ENCODE results near the gene NUP88.
A peak's percentile ranks its signal among the peaks of the same experiment; 100 is the strongest.
"Not testable (repeated sequence)": the region's sequence is repeated elsewhere in the genome, so short reads cannot be mapped to it uniquely, and the experiment has no call there.

The NUP88 gene

DNA sequence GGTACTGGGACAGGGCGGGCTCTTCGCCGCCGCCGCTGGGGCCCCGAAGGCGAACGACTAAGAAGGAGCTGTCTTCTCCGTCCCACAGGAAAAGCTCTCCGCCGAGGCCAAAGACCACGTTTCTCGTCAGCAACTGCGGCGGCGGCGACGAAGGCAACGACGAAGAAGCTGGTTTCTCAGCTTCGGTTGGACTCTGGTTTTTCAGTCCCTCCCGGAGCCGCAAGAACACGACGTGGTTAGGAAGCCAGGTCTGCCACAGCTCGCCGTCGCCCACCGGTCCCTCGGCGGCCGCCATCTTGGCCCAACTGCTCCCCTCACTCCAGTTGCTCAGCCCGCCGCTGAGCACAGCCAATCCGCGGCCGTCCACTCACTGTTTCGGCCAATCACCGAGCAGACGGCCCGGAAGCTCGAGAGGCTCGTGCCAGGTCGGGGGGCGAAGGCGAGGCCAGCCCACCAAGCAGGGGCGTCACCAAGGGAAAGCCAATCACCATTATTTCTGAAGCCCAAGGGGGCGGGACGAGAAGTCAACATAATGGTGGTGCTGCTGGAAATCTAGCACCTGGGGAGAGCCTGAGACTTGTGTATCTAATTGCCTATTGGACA lies at the start of gene NUP88:
Gene NUP88 (minus strand): TSS at position 307 of the 603 bp plus-strand sequence. CDS start 12 bp downstream, at position 295.
- peak; percentile 95 for DNase-seq

DNA sequence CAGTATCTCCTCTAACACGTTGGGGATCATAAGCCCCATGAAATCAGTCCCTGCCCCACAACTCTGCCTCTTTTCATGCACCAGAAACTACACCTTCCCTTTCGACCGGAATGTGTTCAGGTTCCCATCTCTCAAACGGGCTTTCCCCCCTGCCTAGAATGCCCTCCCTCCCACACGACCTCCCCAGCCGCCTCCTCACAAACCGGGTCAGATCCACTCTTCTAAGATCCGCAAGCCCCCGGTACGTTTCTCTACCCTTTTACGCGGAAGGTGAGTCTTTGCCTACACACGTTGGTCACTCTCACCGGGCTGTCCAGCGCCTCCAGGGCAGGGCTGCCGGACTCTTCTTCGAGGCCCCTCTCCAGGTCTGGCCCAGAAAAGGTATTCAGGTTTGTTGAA lies 48.6 kb upstream of the NUP88 start:
- DNase-seq, result no peak

DNA sequence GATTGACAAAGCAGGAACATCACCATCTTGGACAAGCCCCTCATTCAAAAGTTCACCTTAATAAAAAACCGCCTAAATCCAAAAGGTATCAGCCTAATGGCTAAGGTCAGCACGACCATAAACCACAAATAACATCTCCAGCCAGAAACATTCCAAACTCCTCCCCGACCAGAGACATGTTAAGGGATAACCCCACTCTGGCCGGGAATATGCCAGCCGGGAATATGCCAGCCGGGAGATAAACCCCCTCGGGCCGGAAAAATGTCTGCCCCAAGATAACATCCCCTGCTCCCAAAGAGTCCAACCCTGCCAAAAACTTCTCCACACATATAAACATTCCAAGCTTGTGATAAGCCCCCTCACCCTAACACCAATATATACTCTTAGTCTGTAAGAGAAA lies 48.0 kb upstream of the NUP88 start:
- DNase-seq, result no peak

DNA sequence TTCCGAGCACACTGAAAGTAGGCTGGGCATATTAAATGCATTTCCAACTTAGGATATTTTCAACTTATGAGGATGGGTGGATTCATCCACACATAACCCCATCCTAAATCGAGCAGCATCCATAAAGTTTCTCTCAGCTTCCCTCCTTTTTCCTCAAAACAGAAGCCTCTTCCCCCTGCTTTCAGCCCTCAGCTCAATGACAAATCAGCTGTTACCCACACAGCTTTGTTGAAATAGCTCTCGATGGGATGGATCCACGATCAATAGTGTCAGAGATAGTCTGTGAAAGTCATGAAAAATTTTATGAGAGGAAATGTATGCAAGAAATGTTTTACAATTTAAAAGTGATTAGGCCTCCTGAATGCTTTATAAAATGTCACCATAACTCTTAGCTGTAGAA lies 46.8 kb upstream of the NUP88 start:
- DNase-seq, result no peak

DNA sequence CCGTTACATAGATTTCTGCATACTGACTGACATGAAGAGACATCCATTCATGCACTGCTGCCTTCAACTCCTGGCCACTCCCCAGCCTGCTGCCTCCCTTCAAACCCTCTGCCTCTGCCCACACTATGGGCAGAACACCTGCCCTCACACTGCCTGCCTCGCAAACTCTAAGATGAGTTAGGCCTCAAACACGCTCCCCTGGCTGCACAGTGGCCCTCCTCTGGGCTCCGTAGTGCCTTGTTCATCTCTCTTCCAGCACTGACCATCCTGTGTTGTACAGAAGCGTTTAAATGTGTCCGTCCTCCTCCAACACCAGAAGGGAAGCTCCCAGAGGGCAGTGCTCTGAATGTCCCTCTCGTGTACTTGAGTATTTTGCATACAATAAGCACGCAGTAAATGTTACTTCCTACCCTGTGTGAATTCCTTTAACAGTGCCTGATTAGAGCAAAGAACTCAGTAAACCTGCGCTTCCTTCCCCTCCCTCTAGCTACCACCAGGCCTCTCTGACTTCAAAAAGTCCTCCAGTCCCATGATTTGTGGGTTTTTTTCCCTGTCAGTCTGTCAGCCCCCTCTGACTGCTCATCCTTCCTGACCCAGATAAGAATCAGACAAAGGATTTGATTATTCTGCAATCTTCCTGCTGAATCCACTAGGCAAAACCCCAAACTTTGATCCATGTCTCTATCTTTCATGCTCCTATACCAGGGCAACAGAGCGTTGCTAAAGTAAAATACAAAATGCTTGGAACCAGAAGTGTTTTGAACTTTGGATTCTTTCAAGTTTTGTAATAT lies 45.5 kb upstream of the NUP88 start:
- DNase-seq, result no peak

DNA sequence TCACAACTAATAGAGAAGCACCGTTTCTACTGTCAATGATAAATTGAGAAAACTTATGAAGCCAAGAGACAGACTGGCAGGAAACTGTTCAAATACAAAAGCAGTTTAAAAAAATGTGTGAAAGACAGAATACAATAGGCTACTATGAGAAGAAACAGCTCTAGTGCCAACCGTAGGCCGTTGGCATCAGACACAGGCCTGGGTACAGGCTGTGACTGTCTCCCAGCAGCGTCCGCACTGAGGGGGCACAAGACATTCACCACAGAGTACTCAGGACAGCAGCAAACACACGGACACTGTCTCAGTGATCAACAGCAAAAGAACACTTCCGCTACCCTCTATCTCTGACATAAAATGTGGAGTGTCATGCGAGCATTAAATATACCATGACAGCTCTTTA lies 27.3 kb upstream of the NUP88 start:
- no peak for DNase-seq

DNA sequence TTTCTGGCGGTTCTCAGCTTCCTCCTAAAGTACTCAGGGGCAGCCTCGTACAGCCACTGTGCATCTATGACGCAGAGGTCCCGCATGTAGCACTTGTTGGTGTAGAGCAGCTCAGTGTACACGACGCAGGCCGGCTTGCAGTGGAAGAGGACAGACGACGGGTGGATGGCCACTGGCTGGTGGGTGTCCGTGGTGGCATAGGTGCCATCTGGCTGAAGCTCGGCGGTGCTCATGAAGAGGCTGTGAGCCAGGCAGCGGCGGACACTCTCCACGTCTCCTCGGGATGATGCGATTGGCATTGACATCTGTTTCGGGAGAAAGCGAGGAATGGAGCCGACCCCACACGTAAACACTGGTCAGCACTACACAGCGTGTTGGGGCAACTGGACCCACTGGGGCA lies 24.7 kb upstream of the NUP88 start:
- DNase-seq, result no peak

DNA sequence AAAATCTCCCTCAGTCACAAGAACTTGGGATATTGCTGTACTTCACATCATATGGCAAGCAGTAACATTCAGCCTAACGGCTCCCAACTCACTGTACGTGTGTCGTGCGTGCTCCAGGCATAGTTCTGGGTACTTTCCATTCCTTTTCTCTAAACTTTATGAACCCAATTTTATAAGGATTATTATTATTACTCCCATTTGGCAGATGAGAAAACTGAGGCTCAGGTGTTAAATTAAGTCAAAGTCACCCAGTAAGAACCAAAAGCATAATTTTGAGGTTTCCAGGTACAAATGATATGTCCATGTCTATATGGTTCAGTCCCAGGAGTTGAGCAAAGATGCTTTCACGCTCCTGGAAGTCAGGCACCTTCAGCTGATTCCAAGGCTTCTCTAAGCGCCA lies 24.3 kb upstream of the NUP88 start:
- DNase-seq, result no peak

DNA sequence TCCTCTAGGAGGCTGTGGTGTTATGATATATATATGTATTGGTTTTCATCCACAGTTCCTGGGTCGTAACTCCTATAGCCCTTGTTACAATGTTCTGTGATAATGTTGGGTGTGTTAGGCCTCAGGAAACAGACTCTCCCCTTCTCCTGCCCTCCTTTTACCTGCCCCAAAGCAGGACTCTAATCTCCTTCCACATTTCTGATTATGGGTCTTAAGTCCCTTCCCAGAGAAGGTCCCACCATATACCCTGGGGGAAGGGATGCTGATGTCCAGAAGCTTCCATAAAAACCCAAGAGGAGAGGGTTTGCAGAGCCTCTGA lies 19.9 kb upstream of the NUP88 start:
- DNase-seq, result no peak

DNA sequence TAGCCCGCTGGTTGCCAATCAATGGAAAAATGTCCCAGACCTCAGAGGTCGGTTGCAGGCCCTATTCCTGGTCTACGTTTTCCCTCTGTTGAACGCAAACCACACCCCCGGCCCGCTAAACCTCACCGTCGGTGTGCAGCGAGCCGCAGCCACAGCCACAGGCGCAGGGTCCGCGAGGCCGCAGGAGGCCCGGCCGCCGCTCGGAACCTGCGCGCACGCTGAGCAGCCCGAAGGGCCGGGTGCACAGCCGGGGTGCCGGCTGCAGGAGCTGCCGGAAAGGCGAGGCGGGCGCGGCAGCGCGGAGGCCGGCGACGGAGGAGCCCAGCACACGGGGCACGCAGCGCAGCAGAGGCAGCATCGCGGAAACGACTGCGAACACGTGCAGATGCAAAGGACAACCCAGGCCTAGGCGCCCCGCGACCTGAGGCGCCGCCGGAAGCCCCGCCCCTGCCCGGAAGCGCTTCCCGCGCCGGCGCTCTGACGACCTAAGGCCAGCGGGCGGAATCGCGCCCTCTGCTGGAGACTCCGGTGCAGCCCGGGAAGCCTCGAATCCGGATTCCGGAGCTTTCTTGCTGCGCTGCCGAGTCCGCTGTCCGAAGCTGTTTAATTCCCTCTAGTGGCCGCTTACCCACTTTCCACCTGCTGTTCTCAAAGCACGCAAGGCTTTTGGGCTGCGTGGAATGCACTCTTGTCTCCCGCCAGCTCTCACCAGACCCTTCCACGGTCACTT lies 19.4 kb upstream of the NUP88 start, which contains the start of gene C1QBP:
Gene C1QBP (minus strand): TSS at position 440 of the 730 bp plus-strand sequence. CDS start 82 bp downstream, at position 358.
- DNase-seq, result peak; percentile 91

DNA sequence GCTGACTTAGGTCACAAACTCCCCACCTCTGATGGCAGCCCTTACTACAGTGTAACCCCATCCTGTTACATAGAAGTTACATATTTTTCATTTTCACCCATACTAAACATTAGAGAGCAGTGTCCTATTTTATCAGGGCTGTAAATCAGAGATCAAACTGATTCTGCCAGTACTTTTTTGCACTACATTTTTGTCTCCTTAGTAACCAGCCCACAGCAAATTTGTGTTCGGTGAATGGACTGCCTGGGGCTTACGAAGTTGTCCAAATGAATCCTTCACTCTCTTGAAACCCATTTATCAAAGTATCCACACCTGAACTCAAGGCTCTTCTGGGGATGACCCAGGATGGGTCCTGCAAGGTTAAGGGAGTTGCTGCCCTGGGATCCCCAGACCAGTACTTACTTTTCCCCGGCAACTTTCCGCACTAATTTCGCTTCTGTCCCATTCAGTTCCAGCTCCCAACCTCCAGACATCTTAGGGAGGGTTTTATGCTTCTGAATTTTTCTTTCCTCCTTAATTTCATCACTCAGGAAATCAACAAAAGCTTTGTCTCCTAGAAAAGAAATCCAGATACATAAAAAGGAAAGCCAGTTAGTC lies 18.4 kb upstream of the NUP88 start:
- no peak for DNase-seq

DNA sequence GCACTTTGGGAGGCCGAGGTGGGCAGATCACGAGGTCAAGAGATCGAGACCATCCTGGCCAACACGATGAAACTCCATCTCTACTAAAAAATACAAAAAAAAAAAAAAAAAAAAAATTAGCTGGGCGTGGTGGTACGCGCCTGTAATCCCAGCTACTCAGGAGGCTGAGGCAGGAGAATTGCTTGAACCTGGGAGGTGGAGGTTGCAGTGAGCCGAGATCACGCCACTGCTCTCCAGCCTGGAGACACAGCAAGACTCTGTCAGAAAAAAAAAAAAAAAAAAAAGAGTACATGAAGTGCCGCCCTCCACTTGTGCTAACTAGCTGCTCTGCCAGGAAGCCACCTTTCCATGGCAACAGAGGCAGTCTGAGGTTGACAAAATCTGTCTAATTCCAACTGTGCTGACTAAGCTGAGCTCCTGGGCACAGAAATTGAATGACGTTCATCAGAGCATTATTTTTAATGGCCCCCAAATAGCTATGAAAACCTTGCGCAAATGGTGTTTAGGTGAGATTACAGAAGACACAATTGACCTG lies 16.4 kb upstream of the NUP88 start:
- not testable (repeated sequence) for DNase-seq

DNA sequence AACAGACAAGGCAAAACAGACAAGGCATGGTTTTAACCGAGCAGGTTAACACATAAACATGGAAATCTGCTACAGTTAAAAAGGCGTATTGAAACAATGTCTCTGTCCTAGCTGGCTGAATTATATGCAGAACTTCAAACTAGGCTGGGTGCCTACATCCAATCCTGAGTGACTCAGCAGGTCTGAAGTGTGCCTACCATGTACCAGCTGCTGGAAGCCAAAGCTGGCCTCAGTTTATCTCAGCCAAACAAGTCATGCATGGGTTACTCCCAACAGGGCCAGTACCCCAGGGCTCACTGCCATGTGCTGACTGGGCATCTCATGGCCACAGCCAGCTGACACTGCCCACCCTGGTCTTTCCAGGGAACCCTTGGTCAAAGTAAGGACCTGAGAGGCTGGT lies 15.5 kb upstream of the NUP88 start:
- no peak for DNase-seq

DNA sequence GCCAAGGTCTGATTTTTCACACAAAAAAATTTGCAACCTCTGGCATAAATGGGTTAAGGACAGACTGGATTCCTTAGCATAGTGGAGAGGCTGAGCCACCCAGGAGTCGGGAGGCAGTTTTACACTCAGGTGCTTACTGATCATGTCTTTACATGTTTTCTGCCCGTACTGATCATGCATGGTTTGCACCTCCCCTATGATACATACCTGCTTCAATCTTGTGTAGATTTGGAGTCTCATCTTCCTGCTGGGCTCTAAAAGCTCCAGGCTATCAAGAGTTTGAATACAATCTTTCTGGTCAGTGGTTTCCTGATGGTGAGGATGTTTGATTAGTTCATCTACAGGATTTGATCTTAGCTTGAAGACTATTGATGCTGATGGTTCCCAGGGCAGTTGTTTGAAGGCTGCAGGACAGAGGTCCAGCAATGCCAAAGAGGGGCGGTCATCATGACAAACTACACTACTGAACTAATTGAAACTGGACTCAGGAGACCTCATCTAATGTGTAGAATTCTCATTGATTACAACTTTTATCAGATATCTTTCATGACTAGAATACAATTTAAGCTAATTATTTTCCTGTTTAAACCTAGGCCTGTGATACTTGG lies 12.6 kb upstream of the NUP88 start:
- no peak for DNase-seq

DNA sequence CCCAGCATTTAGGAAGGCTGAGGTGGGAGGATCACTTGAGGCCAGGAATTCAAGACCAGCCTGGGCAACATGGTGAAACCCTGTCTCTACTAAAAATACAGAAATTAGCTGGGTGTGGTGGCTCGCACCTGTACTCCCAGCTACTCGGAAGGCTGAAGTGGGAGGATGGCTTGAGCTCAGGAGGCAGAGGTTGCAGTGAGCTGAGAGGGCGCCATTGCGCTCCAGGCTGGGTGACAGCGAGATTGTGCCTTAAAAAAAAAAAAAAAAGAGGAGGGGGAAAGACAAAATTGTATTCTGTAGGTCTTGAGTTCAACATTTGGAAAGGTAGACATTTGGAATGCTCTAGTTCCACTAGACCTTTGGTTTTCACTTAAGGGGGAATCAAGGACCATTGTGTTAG lies 11.8 kb upstream of the NUP88 start:
- not testable (repeated sequence) for DNase-seq

DNA sequence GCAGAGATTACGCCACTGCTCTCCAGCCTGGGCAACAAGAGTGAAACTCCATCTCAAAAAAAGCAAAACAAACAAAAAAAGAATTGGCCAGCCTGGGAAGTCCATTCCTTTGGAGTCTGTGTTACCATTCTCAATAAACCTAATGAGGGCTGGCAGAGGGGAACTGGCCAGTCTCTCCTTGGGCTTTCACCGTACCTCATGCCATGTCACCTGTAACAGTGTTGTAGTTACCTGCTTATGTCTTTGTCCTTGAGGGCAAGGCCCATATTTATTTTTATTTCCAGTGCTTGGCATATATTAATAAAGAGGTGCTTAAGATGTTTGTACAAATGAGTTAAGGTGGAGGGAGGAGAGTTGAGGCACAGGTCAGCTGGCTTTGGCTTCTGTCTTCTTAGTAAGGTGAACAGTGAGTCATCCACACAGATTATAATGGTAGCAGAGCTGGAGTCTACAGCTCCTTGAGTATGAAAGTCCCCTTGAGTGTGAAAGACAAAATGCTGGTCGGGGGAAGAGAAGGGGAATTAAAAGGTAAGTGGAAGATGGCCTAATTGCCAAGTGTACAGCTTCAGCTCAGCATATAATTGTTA lies 11.0 kb upstream of the NUP88 start:
- no peak for DNase-seq

DNA sequence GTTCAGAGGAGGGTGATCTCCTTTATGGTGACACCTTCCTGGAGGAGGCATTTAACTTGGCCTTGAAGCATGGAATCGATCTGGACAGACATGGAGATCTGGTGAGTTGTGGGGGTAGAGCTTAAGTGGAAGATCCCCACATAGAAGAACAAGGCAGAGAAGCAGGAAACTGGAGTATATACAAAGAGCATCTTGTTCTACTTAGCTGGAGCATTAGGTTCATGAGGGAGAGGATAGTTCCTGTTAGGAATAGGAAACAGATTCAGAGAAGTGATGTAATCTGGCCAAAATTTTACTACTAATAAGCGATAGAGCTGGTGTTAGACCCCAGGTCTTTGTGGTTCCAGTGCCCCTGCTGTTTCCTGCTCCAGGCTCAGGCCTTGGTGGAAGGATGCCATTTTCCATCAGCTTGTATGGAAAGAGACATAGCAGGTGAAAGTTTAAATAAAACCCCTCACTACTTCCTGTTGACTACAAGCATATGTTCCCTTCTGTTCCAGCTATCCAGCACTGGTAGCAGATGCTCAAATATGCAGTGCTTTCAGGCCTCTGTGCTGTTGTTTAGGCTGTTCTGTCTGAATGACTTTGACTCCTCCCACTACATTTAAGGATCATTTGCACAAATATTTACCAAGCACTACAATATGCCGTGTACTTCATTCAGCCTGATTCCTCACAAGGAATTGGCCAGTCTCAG lies 9.9 kb upstream of the NUP88 start:
- DNase-seq, result no peak

DNA sequence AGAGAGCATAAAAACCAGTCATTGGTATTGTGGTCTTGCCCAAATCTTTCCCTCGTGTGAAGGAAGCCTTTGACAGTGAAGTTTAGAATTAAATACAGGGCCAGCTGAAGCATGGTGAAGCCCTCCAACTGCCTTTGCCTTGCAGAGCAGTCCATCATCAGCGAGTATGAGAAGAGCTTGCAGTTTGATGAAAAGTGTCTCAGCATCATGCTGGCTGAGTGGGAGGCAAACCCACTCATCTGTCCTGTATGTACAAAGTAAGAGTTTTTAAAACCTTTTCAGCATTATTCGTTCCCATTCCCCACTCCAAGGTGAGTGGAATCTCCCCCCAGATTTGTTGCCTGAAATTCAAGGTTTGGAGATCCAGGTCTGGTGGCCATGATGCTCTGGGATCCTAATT lies 6.4 kb upstream of the NUP88 start:
- DNase-seq, result no peak

DNA sequence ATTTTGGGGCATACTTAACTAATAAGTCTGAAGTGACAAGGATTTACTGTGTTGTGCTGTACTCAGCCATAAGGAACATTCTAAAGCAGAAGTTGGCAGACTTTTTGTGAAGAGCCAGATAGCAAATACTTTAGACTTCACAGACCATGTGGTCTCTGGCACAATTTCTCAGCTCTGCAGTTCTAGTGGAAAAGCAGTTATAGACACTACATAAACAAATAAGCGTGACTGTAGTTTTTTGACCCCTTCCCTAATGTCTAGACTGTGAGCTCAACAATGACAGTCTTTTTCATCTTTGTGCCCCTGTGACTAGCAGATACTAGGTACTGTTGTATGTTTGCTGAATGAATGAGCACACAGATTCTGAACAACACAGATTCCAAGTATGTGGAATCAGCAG lies 5.4 kb upstream of the NUP88 start:
- DNase-seq, result no peak

DNA sequence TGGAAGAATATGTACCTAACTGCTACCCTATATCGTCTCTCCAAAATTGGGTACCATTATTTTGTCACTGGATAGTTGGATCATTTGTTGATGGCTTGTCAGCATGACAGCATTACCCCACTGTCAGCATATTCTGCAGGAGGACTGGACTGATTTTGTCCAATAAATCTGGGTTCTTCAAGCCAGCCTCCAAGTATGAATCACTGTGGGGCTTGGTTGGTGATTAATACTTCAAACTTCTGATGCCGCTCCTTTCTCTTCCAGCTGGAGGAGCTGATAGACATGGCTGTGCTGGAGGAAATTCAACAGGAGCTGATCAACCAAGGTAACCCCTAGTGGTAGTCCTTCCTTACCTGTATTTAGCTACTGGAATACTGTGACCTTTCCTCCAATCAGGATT lies 3.0 kb upstream of the NUP88 start:
- no peak for DNase-seq

DNA sequence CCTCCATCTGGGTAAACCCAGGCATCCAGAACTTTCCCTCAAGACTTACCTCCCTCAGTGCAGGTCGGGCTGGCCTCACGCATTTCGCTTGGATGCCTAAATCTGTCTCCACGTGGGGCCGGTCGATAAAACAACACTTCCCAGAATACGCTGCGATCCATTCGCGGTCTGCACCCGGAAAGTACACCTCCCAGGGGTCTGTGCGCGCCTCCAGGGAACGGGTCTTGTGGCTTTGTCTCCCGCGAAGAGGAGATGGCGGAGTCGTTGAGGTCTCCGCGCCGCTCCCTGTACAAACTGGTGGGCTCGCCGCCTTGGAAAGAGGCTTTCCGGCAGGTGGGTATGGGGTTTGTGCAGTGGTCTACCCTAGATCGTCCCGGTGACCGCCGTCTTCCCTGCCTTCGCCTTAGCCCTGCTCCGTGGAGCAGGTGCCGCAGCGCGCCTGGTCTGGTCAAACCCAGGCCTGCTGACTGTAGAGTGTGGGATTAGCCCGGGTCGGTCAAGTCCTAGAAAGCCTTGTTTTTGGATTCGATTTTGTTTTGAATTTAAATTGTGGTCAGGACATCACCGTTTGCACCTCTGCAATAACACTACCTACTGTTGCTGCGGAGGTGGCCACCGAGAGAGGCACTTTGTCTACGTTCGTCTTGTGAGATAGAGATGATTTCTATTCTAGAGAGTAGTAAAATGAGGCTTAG lies 644 bp upstream of the NUP88 start, which contains the start of gene RPAIN:
Gene RPAIN (plus strand): TSS at position 224 of the 695 bp plus-strand sequence. CDS start 29 bp downstream, at position 253.
- DNase-seq, result peak; percentile 83

Data from CD4-positive, alpha-beta T cell treated with Interferon gamma for 1 hour (primary cell).